NCI-H1105 (cell line): ENCODE measurements around the gene RTL10.

Experiments used
- DNase-seq: peaks from one replicate; lab custom pipeline; 2025; lab: John Stamatoyannopoulos, UW

RTL10 gene

GRCh38 chr22:19863571-19863970, 8.9 kb upstream of the RTL10 start:
- no peak for DNase-seq

- no peak for DNase-seq
Measured at GRCh38 chr22:19862619-19863246, 8.1 kb upstream of the RTL10 start.

DNA sequence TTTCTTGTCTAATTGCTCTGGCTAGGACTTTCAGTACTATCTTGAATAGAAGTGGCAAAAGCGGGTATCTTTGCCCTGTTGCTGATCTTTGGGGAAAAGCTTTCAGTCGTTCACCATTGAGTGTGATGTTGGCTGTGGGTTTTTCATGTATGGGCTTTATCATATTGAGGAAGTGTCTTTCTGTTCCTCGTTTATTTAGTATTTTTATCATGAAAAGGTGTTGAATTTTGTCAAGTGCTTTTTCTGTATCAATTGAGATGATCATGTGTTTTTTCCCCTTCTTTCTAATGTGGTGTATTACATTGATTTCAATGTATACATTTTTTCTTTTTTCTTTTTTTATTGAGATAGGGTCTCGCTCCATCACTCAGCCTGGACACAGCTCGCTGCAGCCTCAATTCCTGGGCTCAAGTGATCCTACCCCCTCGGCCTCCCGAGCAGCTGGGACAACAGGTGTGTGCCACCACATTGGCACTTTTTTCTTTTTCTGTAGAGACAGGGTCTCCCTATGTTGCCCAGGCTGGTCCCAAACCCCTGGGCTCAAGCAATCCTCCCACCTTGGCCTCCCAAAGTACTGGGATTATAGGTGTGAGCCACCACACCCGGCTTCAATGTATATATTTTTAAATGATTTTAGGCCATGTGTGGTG, 5.3 kb upstream of the RTL10 start:
- DNase-seq: no peak

DNA sequence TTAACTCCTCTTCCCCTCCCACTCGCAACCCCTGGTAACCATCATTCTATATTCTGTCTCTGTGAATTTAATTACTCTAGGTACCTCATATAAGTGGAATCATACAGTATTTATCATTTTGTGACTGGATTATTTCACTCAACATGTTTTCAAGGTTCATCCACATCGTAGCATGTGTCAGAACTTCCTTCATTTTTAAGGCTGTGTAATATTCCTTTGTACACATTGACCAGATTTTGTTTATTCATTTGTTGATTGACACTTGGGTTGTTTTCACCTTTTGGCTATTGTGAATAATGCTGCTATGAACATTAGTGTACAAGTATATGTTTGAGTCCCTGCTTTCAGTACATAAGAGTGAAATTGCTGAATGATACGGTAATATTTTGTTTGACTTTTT, 2.7 kb upstream of the RTL10 start:
- no peak for DNase-seq

- peak; percentile 75 for DNase-seq
Measured at GRCh38 chr22:19855504-19856409, 1.1 kb upstream of the RTL10 start.

DNA sequence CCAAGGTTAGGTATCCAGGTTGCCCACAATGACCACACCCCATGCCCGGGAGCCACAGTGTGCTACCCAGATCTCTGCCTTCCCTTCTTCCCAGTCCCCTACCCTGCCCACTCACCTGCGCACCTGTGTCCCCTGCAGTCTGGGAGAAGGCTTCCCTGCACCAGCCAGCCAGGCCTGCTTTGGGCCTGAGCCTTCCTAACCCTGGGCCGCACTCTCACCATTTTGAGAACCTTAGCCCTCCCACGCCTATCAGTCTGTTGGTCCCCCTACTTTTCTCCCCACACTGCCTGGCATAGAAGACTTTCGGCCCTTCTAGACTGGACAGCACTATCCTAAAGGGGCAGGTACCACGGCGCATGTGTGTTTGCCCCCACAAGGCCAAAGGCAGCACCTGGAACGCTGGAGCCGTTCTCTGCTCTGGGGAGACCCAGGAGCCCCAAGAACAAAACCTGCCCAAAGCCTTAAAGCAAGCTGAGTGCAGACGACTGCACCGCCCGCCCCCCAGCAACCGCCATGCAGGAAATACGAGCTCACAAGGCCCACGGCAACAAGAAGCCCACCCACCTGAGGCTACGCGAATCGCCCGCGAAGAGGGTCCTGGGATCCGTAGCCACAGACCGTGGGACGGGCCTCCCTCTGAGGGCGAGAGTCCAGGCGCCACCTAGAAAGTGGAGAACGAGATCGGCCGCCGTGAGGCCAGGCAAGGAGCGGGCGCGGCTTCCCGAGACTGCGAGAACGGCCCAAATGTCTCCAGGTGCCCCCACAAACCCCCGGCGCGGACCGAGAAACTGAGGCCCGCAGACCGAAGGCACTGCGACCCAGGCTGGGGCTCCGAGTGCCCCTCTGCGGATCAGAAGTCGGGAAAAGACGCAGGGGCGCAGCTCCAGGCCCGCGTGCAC, 546 bp downstream of the RTL10 start:
- no peak for DNase-seq

GRCh38 chr22:19853058-19853878, 1.4 kb downstream of the RTL10 start:
- DNase-seq: no peak

DNA sequence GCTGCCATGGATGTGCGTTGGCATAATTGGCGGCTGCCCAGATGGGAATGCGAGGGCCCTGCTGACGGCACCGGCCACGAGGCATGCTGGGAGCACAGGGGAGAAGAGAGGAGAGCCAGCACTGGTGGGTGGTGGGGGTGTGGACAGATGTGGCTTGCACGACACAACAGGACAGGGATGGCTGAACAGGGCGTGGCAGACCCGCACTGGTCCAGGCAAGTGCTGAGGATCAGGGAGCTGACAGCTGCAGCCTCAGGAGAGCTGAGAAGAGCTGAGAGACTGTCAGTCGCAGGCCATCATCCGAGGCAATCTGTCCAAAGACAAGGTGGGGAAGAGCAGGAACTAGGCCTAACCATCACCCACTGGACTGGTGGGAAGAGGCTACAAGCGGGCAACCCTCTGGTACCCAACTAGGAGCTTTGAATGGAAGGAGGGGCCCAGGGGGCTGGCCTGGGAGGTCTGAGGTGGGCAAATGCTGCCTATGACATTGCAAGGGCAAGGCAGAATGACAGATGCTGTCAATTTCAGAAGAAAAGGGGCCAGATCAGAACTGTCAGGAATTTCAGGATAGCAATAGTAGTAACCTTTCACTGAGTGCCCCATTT, 2.4 kb downstream of the RTL10 start:
- DNase-seq: no peak

- DNase-seq: no peak
Measured at GRCh38 chr22:19851291-19852176, 3.1 kb downstream of the RTL10 start.

GRCh38 chr22:19850763-19851109, 3.9 kb downstream of the RTL10 start:
- no peak for DNase-seq

- DNase-seq: no peak
Measured at GRCh38 chr22:19849835-19850762, 4.6 kb downstream of the RTL10 start.

GRCh38 chr22:19848298-19849224, 6.1 kb downstream of the RTL10 start:
- DNase-seq: no peak

GRCh38 chr22:19847345-19847632, 7.4 kb downstream of the RTL10 start:
- DNase-seq: no peak

DNA sequence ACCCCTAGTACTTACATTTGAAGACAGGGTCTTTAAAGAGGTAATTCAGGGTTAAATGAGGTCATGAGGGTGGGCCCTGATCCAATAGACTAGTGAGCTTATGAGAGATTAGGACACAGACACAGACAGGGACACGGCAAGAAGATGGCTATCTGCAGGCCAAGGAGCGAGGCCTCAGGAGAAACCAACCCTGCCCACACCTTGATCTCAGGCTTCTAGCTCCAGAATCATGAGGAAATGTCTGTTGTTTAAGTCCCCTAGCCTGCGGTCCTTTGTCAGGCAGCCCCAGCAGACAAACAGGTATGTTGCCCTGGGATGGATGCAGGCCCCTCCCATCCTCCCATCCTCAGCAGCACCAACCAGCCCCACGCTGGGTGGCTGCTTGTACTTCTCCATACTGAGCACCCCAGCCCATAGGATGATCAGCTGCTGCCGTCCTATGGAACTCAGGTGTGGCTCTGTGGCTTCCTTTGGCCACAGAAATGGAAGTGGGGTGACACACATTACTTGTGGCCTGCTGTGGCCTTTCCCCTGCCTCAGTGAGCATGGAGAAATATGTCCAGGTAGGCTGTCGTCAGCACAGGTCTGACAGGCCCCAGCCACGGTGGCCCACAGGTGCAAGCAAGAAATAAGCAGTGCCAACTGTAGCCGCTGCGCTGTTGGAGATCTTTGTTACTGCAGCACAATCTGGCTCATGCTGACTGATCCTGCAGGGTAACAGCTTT, 7.9 kb downstream of the RTL10 start:
- no peak for DNase-seq

DNA sequence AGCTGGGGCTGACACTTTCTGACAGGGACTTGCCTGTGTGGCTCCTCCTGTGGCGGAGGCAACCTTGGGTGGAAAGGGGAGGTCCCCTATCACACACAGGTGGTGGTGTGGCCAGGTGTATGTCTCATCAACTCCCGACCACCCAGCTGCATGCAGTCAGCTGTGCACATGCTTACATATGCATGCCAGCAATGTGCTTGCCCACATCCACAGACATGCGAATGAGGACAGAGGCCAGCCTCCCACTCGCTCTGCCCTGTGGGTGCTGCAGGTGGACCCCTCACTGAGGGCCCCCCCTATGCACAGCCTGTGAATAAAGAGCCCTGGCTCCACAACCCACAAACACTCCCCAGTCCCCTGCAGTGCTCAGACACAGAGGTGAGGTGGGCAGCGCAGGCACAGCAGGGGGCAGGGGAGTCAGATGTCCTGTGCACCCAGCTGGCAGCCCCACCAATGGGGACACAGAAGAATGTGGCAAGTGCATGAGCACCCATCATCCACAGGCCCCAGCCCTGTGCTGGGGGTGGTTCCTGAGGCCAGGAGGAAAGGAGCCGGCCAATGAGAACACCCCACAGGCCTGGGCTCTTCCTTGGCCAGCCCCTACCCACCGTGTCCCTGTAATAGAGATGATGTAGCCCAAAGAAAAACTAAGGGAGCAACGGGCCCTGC, 9.5 kb downstream of the RTL10 start:
- DNase-seq: no peak

- DNase-seq: no peak
Measured at GRCh38 chr22:19844377-19845053, 10.2 kb downstream of the RTL10 start.
